Activated gamma-delta T cell (primary cell): ENCODE data around the gene C3orf49.

ENCODE experiments used
- DNase-seq: peaks from one replicate; lab custom pipeline; 2025; lab: John Stamatoyannopoulos, UW

The C3orf49 gene

DNA sequence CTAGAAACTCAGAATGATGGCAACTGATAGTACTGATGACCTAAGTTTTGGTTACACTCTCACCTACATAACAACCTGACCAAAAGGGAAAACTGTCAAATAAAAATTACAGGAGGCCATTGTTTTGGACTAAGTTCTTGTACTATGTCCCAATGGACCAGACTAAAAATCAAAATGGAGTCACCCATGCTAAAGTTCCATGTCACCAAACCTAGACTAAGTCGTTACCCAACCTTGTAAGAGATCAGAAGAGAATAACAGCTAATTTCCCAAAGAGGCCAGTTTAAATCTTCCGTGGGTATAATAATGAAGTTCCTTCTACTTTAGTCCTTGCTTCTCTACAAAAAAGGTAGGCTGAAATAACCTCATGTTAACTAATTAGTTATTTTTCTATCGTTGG lies 32.2 kb downstream of the C3orf49 start:
- DNase-seq: no peak

DNA sequence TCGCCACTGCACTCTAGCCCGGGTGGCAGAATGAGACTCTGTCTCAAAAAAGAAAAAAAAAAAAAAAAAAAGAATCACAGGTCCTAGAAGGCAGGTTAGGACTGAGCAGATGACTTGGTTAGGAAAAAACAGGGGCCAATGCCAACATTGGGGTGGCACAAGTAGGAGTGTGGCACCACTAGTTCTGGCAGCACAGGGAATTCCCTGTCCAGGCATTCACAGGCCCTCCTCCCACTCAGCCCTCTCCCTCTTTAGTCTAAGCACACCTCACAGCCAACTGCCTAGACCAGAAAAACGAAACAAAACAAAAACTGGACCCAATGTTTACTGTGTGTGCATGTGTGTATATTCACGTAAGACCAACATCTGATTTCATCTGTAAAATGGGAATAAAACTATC lies 34.0 kb downstream of the C3orf49 start:
- no peak for DNase-seq

DNA sequence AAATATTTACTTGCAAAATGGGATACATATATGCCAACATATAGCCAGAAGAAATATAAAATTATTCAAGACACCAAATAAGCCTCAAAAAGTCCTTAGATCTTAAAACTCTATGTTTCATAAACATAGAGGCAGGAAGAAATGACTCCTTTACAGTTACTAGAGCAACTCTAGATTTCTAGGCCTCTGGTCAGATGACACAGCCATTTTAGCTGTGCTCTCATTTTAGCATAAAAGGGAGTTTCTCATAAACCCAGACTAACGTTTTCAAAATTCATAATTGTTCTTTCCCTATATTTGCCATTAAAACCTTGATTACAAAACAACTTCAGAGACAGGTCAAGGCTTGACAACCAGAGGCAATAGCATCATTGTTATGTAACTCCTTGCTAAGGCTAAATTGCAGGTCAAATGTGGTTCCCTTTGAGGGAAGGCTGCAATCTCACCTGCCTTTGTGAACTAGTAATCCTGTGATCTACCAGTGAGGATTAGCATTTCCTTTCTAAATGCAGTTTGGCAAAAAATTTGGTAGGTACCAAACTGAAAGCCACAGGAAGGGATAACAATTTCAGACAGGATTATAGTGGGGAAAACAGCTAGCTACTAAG lies 36.3 kb downstream of the C3orf49 start:
- no peak for DNase-seq

DNA sequence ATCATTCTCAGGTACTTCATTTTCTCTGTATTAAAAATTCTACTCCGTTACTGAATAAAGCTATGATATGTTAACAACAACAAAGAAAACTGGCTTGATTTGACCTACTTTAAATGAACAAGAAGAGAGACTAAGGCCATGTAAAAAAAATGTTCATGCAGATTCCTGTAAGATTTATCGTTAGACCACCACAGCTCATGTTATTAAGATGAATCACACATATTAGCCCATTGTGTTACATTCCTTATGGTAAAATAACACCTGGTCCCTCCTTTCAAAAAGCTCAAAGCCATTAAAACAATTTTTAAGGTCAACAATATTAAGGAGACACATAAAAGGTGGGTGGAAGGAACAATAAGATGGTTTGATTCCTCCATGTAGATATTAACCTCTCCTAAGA lies 38.2 kb downstream of the C3orf49 start:
- DNase-seq: no peak

DNA sequence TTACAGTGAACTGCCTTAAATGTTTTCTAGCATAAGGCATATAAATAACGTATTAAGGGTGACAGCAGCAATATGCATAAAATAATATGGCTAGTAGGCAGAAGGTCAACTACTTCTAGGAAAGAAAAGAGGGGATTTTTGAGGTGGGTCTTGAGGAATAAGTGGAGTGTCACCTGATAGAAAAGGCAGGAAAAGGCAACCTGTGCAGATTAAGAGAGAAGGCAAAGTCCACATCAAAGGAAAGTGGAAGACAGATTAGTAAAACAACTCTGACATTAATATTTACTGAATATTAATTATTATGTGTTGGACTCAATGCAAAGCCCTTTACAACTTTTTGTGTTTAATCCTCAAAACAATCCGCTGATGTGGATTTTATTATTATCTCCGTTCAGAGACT lies 41.7 kb downstream of the C3orf49 start:
- DNase-seq: no peak

DNA sequence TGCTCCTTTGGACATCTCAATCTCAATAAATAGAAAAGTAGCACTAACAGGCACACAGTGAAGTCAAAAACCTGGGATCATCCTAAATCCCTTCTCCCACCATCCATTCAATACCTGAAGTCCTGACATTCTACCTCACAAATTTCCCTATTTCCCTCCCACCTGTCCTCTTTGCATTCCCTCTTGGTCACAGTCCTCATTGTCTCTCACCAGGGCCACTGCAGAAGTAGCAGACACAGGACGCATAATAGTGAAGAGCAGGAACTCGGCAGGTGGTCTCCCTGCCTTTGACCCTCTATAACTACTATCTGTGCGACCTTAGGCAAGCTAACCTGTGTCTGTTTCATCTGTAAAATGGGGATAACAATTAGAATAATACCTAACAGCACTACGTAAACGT lies 42.2 kb downstream of the C3orf49 start:
- no peak for DNase-seq

DNA sequence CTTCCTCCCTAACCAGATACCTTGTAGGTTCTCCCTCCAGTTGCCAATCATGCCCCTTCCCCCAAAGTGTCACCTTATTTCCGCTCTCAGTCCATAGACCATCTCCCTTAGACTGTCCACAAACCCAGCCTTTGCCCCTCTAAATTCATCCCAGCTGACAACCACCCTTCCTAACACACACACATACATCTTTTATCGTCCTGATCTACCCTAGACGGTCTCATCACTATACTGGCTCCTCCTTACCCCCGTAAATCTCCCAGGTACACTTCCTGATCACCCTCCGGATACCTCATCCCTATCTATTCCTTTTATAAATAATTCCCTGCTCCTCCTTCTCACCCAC lies 43.7 kb downstream of the C3orf49 start:
- DNase-seq: no peak

DNA sequence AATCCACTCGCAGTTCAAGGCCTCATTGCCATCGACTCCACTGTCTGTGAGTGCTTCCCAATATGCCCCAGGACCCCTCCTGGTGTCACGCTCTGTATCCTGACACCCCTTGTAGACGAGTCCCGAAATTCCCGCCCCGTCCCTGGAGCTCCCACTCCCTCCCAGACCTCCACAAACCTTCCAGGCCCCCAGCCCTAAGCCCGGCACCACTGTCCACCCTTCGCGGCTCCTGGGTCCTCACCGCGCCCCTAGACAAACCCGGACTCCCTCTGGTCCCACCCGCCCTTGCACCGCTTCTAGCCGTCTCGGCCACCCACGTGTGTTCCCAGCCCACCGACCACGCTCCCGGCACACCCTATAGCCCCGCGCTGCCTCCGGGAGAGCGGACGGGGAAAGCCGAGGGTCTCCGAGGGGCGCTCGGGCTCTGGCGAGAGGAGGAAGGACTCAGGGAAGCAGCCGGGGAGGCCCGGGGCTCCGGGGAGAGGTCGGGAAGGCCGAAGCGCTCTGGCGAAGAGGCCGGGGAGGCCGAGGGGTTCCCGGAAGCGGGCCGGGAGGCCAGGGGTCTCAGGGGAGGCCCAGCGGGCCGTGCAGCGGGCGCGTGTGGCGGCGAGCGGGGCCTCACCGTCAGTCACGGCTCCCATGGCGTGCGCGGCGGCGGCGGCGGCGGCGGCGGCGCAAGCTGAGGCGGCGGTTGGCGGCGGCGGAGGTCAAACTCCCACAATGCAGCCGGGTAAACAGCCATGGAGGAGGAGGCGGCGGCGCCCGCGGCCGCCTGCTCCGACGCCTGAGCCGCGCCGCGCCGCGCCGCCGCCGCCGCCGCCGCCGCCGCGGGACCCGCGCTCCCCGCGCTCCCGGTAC lies 44.3 kb downstream of the C3orf49 start, which contains the start of the genes ATXN7 and THOC7:
TSS of gene ATXN7 (plus strand) at position 718 of the 858 bp plus-strand sequence. CDS start 48,732 bp downstream, outside the sequence.
TSS of gene THOC7 (minus strand) at position 656 of the 858 bp plus-strand sequence. CDS start at position 641, 15 bp downstream.
- DNase-seq: peak; percentile 67

DNA sequence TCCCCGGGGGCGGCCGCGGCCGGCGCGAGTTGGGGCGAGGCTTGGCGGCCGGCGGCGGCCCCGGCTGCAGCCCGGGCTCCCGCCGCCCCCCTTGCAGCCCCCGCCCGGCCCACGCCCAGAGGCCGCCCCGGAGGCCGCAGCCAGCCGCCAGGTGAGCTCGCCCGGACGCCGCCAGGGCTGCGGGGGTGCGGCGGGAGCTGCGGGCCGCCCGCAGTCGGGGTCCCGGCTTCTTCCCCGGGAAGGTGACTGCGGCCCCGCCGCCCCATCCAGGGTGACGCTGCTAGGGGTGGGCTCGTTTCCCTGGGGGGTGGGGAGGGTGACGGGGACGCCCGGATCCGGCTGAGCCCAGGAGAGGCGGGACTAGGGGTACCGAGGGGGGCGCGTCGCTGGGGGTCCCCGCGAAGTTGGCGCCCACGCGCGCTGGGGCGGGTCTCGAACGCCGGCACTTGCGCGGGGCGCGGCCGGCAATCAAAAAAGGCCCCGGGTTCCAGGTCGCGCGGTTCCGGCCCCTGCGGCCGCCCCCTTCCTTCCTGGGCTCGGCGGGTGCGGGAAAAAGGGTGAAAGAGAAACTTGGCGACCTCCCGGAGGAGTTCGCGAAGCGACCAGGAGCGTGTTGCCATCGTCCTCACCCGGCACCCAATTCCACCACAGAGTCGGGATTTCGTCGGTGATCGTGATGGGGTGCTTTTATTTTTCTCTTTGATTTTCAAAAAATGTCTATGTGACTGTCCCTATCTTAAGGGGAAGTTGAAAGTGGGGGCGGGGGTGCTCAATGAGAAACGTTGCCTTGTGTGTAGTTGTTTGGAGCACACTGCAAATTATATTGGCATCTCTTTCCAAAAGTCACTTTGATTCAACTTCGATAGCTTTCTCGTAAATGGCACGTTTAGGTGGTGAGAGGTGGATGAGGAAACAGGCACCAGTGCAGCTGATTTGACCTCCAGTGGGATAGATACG lies 45.2 kb downstream of the C3orf49 start:
- DNase-seq: peak; percentile 48

DNA sequence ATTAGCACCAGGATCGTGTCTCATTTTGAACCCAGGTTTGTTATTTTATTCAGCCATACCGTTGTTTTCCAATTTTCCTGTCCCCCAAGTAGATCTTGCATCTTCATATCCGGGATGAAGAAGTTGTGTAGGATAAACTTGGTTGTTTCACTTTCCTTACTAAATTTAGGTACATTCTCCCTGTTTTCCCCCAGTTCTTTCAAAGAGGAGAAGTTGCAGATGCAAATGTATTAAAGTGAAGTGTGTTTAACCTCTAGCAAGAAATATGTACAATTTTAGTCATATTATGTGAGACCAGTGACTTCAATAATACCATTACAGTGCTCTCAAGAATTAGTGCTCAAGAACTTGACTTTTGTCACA lies 45.8 kb downstream of the C3orf49 start:
- no peak for DNase-seq

DNA sequence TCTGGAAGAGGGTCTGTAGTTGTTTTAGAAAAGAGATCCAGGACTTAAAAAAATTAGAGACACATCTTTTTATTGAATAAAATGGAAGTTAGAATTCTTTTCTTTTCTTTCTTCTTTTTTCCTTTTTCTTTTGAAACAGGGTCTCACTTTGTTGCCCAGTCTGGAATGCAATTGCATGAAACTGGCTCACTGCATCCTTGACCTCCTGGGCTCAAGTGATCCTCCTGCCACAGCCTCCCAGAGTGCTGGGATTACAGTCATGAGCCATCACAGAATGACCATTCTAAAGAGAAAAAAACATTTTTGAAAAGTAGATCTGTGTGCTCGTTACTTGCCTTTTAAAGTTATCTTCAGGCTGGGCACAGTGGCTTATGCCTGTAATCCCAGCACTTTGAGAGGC lies 48.1 kb downstream of the C3orf49 start:
- no peak for DNase-seq

DNA sequence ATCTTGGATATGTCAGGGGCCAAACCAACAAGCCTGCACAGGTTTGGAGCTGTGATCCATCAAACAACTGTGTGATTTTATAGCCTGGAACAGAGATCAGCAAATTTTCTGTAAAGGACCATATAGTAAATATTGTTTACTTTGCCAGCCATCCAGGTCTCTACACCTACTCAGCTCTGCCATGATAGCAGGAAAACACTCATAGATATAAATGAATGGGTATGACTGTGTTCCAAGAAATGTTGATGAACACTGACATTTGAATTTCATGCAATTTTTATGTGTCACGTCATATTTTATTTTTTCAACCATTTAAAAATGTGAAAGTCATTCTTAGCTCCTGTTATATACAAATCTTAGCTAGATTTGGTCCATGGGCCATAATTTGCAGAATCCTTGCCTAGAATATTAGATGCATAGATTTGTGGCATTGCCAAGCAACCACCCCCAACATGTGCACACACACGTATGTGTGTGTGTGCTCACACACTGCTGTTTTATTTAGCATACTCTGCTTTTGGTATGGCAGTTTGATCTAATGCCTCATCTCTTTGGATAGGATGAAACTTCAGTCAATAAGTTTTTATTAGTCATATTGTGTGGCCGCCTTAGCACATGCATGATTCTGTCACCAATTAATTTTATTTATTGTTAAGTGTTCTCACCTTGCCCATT lies 51.0 kb downstream of the C3orf49 start:
- DNase-seq: no peak

DNA sequence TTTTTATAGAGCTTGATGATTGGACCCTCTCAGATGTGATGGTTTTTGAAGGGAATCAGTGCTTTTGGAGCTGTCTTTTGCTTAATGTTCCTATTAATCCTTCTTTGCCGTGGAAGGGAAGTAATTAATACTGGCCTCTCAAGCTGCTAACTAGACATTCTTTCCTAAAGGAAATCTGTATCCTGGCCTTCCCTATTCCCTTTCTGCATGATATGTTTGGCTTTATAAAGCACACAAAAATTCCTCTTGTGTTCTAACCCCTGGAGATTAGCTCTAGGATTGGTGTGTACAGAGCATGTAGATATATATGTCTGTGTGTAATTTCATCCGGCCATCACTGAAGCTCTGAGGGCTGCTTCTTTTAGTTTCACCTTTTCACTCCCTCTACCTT lies 51.5 kb downstream of the C3orf49 start:
- DNase-seq: no peak

DNA sequence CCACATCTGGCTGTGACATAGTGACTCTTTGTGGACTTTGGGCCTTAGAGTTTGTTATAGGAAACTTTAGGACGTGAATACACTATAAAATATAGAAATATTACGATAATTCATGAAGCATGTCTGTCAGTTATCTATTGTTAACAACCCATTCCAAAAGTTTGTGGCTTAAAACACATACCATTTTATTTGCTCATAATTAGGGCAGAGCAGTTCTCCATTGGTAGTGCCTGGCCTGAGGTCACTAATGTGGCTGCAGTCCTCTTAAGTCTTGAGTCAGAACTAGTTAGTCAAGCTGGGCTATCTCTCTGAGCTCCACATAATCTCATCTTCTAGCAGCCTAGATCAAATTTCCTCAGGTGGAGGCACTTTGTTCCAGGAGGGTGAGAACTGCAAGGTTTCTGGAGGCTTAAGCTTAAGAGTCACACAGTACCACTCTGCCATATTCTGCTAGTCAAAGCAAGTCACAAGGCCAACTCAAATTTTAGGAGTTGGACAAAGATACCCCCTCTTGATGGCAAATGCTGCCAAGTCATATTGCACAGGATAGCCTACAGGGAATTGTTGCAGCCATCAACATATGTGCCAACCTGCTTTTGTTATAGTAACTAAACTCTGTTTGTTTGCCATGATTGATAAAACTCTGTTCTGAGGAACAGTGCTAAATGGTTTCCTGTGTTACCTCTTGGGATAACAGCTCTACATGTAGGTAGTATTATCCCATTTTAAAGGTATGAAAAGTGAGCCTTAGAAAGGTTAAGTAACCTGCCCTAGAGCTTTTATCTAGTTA lies 53.2 kb downstream of the C3orf49 start:
- DNase-seq: no peak

DNA sequence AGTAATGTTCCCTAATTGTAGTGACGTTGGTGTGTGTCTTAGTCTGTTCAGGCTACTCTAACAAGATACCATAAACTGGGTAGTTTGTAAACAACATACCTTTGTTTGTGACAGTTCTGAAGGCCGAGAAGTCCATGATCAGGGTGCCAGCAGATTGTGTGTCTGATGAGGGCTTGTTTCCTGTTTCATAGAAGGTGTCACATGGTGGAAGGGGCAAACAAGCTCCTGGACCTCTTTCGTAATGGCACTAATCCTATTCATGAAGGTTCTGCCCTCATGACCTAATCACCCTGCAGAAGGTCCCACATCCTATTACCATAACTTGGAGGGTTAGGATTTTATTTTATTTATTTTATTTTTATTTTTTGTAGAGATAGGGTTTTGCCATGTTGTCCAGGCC lies 55.7 kb downstream of the C3orf49 start:
- no peak for DNase-seq

DNA sequence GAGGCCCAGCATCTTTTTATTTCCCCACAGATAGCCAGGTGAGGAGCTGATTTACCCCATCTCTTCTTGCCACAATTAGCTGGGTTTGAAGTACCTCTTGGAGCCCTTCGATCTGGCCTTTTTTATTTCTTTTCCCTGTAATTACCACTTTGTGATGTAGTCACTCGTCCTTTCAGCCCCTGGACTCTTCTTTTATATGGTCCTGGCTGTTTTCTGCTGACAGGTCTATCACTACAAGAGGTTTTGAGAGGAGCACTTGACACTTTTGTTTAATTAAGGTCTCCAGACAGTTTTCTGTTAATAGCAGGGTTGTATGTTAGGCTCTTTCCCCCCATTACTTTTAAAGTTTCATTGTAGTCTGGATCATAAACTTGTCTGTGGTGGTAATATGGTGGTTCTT lies 56.4 kb downstream of the C3orf49 start:
- no peak for DNase-seq

DNA sequence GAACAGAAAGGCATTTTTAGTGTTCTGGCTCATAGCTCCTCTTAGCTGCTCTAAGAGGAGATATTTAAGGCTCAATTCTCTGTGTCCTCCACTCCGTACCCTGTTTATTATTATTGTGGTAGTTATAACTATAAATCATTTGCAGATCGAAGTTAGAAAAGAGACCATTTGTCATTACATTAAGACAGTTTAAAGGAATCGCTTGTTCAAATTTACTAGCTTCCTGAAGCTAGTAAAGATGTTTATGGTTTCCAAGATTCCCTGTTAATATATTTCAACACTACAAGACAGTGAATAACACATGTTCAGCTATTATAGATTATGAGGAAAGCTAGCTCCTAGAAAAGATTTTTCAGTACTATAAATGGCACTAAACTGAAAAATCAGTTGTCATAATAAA lies 57.2 kb downstream of the C3orf49 start:
- DNase-seq: no peak

DNA sequence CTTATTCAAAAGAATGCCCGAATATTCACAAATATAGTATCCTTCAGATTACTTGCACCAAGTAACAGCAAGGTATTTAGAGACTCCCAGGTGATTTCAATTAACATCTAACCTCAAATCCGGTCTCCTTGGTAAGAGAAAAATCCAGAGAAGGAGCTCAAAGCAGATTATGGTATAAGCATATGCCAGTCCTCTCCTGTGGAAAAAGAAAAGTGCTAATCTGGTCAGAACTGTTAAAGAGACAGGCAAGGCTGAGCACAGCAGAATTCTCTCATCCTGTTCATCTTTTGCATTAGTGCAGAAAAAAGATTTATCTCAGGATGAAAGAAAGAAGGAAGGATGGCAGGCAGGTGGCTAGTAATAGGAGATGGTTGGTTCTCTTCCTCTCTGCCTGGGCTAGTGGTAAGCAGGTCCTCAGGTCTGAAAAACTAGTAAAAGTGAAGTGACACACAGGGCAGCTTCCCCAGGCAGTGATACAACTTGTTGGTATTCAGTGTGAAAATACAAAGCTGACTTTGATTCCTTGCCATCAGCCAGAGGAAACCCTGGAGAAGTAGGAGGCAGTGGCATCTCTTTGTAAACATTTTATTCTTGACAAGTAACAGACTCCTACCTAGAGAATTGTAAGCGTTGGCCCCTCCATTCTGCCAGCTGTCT lies 58.8 kb downstream of the C3orf49 start:
- no peak for DNase-seq

DNA sequence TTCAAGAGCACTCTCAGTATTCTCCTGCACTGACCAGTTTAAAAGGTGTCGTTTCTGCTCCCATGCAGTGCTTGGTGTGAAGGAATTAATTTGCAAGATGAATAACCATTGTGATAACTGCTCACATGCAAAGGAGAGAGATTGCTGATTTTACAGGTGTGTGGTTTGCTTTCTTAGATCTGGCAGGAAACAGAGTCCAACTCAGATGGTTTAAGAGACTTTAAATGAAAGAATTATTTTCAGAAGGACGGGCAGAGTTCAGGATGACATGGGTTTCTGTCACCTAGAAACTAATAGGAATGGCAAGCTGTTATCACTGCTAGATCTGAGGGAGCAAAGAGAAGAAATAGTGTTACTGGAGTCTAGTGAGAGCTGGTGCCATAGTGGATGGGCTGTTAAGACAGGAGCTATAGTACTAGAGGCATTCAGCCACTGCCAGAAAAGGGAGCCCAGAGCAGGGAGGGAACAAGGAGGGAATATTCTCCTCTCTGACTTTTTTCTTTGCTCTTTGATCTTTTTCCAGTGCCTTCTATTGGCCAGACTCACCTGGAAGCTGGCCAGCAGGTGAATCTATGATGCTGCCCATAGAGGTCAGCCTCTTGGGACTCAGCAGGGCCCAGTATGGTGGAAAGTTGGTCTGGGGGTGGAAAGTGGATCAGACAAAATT lies 59.4 kb downstream of the C3orf49 start:
- no peak for DNase-seq

DNA sequence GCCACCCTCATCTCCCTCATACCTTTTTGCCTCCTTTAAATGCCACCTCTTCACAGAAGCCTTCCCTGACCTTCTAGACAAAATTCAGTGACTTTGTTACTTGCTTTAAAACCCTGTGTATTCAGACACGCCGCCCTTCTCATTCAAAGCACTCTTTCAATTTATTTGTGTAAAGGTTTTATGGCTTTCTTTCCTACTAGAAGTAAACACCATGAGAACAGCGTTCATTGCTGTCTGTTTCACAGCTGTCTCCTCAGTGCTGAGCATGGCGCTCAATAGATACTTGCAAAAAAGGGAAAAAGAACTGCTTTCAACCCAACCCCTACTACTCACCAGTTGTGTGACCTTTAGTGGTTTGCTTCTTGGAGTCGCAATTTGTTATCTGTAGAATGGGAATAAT lies 61.6 kb downstream of the C3orf49 start:
- DNase-seq: no peak
